Stomach (tissue), 9 donors: Measurements from ENCODE around the gene PRRT1B. TPM values are rescaled to one million over a fixed set of nuclear protein-coding genes. Genes with fewer than 3 reads are reported as not detected.

Experiments used
- DNase-seq, 2 donors: peaks; one replicate each; pipeline versions ENCODE4 v3.0.0 to v3.0.0-alpha.2; 2013 to 2019
- H3K27ac ChIP-seq, 5 donors: fragments of 200-600 bp in 4 of 5; sonication (generic) in 4 of 5; one replicate each; pipeline ENCODE4 v1.5.1; 2013 to 2019; ENCODE audit warnings: mild to moderate bottlenecking in 1 of 5, moderate library complexity in 1 of 5
- H3K27me3 ChIP-seq, 3 donors: fragments of 200-600 bp; sonication (generic); one replicate each; pipeline ENCODE4 v1.5.1; 2017 to 2019; ENCODE audit warnings: mixed run types in 1 of 3
- H3K36me3 ChIP-seq, 4 donors: fragments of 200-600 bp; sonication (generic); 1 replicate in 3 of 4; 2 replicates in 1 of 4; pipeline ENCODE4 v1.5.1; 2016 to 2019
- H3K4me1 ChIP-seq, 4 donors: fragments of 200-600 bp; sonication (generic); one replicate each; pipeline ENCODE4 v1.5.1; 2016 to 2019
- H3K4me3 ChIP-seq, 4 donors: fragments of 200-600 bp; sonication (generic) in 3 of 4; one replicate each; pipeline ENCODE4 v1.5.1; 2016 to 2019; ENCODE audit warnings: mild to moderate bottlenecking in 1 of 4
- H3K9me3 ChIP-seq, 4 donors: fragments of 200-600 bp; sonication (generic); one replicate each; pipeline ENCODE4 v1.5.1; 2016 to 2019
- CTCF ChIP-seq, 7 experiments: fragments of 450-650 bp in 4 of 7; fragments of 200-600 bp in 3 of 7; sonication (generic) in 3 of 7; IDR thresholded peaks; one replicate each; pipeline ENCODE4 v1.5.1; 2016 to 2019; ENCODE audit warnings: antibody characterized with exemption in 7 of 7, control low read depth in 2 of 7, mild to moderate bottlenecking in 1 of 7
- EP300 ChIP-seq: sonication (generic); formaldehyde crosslinking; IDR thresholded peaks from one replicate; pipeline ENCODE4 v1.6.1; 2017; ENCODE audit warnings: antibody characterized with exemption
- POLR2A ChIP-seq, 4 donors: fragments of 450-650 bp; IDR thresholded peaks; one replicate each; pipeline ENCODE4 v1.6.1; 2016; ENCODE audit warnings: antibody characterized with exemption in 4 of 4, control low read depth in 2 of 4, mild to moderate bottlenecking in 1 of 4, moderate library complexity in 1 of 4
- POLR2AphosphoS5 ChIP-seq, 3 donors: sonication (generic); formaldehyde crosslinking; IDR thresholded peaks; one replicate each; pipeline ENCODE4 v1.6.1; 2016; ENCODE audit warnings: antibody characterized with exemption in 3 of 3
- WGBS, 5 donors: extraction: QIAGEN DNeasy Blood & Tissue Kit in 3 of 5; methylation state at CpG; one replicate each; pipeline versions ENCODE4 v1.1.5 to v1.1.7; 2013 to 2018; 5-methylcytosine and 5-hydroxymethylcytosine counted together
- intact Hi-C: fragments of 100-400 bp; cut with DNase I; formaldehyde crosslinking; loops from one replicate; pipeline ENCODE4 v1.15.1; 2023; ENCODE audit warnings: low total_unique reads
- polyA plus RNA-seq, 3 donors: library from polyadenylated mRNA; stranded (reverse); fragments of 200-250 nt; gene quantifications; one replicate each; pipeline ENCODE4 v1.2.3, GENCODE V29; 2013
- total RNA-seq, 5 donors: library from RNA; depleted of rRNA; stranded (reverse); fragments of >200 nt; gene quantifications; one replicate each; pipeline versions ENCODE4 v1.1.0 to v1.2.3, GENCODE V29; 2014 to 2016
- donor health status: healthy with polysubstance abuse.
- donor health status: Bipolar disorder and iron deficiency.
- donor health status: healthy.

Gene PRRT1B
- total and polyA plus RNA-seq, 8 donors: 0.48 to 10.9 (median 1.6) TPM; not detected in 2

GRCh38 chr9:131523086-131523388, 22.3 kb upstream of the PRRT1B start:
- 83 to 92% (median 90%) methylated on average over 9 of the region's 9 CpGs for WGBS, 5 donors
- TF ChIP-seq EP300 (no peak), POLR2AphosphoS5 (IDR thresholded peaks at IDR 0.05) (no peak), POLR2A (IDR thresholded peaks at IDR 0.05) (no peak), CTCF (IDR thresholded peaks at IDR 0.05) (no peak)
- Histone ChIP-seq H3K27ac (no peak overlapping the region), H3K36me3 (peaks cover 76 to 100% (median 100%) of the 10 kb centered on the region in 4 donors), H3K9me3 (no peaks in the 10 kb centered on the region), H3K27me3 (no peaks in the 10 kb centered on the region), H3K4me3 (no peak overlapping the region), H3K4me1 (peaks cover 0 to 5% (median 0%) of the 10 kb centered on the region in 4 donors)
- intact Hi-C loops: no loop called here
- no peak for DNase-seq

GRCh38 chr9:131523451-131524435, 21.6 kb upstream of the PRRT1B start:
- intact Hi-C loops: no loop called here

DNA sequence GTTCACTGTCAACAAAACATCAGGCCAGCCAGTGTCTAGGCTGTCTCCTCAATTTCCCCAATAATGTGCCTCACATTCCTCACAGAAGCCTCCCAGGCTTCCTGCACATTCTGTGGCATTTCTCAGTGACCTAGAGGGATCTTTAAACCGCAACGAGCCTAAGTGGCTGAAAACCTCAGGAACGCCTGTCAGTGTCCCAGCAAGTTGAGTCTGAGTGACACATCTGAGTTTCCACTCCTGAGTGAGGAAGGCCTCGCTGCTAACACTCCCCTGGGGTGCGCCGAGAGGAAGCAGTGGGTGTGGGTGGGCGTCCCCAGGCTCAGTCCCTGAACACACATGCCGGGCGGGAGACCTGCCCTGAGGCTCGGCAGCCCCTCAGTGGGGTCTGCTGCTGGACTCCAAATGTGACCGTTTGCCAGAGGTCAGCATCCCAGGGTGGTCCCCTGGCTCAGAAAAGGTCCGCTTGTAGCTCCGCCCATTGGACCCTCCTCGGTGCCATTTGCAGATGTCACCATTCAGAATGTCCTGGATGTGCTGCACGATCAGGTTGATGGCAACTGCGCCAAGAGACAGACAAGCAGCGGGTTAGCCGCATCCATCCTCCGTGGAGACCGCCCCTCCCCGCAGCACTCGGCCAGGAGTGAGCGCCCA, 20.5 kb upstream of the PRRT1B start:
- TF ChIP-seq POLR2AphosphoS5 (IDR thresholded peaks at IDR 0.05) (no peak), CTCF (IDR thresholded peaks at IDR 0.05) (no peak), EP300 (no peak), POLR2A (IDR thresholded peaks at IDR 0.05) (no peak)
- no peak for DNase-seq
- H3K4me1 ChIP-seq: peaks cover 2 to 7% (median 4%) of the 10 kb centered on the region in 4 donors
- no peak overlapping the region for H3K4me3 ChIP-seq
- H3K36me3 ChIP-seq: peaks cover 74 to 100% (median 100%) of the 10 kb centered on the region in 4 donors
- intact Hi-C loops: no loop called here
- no peak overlapping the region for H3K27ac ChIP-seq
- no peaks in the 10 kb centered on the region for H3K9me3 ChIP-seq
- H3K27me3 ChIP-seq: no peaks in the 10 kb centered on the region
- WGBS, 5 donors: 86 to 91% (median 90%) methylated on average over 22 to 23 of the region's 23 CpGs

More at GRCh38 chr9:131523451-131524435, 21.6 kb upstream of the PRRT1B start:
- Histone ChIP-seq H3K4me3 (no peak overlapping the region), H3K27me3 (no peaks in the 10 kb centered on the region), H3K27ac (no peak overlapping the region), H3K4me1 (no peaks in the 10 kb centered on the region), H3K9me3 (no peaks in the 10 kb centered on the region), H3K36me3 (peaks cover 75 to 100% (median 100%) of the 10 kb centered on the region in 4 donors)
- WGBS, 5 donors: 81 to 86% (median 83%) methylated on average over 20 to 29 of the region's 29 CpGs
- no peak for TF ChIP-seq POLR2A (IDR thresholded peaks at IDR 0.05)
- TF ChIP-seq POLR2AphosphoS5 (IDR thresholded peaks at IDR 0.05): no peak
- TF ChIP-seq EP300: no peak
- TF ChIP-seq CTCF (IDR thresholded peaks at IDR 0.05): no peak
- DNase-seq: no peak

DNA sequence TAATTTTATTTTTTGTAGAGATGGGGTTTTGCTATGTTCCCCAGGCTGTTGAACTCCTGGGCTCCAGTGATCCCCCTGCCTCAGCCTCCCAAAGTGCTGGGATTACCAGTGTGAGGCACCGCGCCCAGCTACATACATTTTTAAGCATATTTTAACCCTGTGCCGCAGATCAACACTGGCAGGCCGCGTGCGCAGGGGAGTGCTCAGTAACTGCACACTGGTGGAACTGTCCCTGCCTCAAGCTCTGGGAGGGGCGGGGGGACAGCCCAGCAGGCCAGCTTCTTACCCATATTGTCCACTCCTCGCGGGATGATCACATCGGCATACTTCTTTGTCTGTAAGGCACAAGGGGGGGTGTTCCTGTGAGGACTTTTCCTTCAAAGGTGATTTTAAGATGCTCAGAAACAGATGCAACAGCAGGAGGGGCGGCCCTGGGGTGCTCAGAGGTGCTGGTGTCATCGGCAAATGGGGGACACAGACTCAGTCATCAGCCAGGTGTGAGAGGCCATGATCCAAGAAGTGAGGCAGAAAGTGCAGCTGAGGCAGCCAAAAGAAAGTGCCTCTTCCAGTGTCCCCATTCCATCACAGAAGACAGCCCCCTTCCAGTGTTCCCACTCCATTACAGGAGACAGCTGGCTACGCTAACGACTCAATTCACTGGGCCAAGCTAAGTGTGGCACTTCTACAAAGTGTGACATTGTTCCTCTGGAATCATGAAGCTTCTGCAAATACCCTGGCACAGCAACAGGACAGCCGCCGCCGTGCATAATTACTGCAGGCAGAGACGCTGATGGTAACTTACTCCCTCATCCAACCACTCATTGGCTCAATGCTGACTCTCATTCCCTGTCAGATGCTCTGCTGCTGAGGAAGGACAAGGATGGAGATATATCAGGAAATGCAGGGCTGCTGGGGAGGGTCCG, 19.4 kb upstream of the PRRT1B start:
- Histone ChIP-seq H3K4me3 (no peak overlapping the region), H3K9me3 (no peaks in the 10 kb centered on the region), H3K27ac (no peak overlapping the region), H3K36me3 (peaks cover 62 to 92% (median 89%) of the 10 kb centered on the region in 4 donors), H3K4me1 (peaks cover 10 to 16% (median 13%) of the 10 kb centered on the region in 4 donors), H3K27me3 (no peaks in the 10 kb centered on the region)
- intact Hi-C loops: no loop called here
- WGBS, 5 donors: 88 to 93% (median 91%) methylated on average over 19 of the region's 19 CpGs
- TF ChIP-seq POLR2AphosphoS5 (IDR thresholded peaks at IDR 0.05): no peak
- TF ChIP-seq POLR2A (IDR thresholded peaks at IDR 0.05): no peak
- TF ChIP-seq EP300: no peak
- TF ChIP-seq CTCF (IDR thresholded peaks at IDR 0.05): no peak
- DNase-seq: no peak
